ENCODE measurements around the gene CD40. TPM values are rescaled to one million over a fixed set of nuclear protein-coding genes. Genes with fewer than 3 reads are reported as not detected.

Gene CD40
- total RNA-seq, 2 donors from 2014 or later: 2.5 to 6.0 TPM

DNA sequence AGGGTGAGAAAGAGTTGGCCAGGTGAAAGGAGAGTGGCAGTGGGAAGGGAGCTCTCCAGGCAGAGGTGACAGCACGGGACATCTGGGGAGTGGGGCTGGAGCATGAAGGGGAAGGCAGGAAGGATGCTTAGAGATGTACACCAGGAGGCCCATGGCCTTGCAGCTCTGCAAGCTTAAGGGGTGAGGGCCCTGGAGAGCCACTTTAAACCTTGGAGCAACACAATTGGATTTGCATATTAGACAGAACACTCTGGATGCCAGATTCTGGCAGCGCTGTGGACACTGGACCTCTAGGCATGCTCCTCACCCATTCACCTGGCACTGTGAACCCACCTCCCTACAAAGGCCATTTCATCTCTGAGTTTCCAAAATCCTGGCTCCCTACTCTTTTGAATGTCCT lies 3.7 kb upstream of the CD40 start:
- ATAC-seq: no peak
- DNase-seq: no peak
- intact Hi-C loops (cut with DNase I, micrococcal nuclease): no loop called here

- intact Hi-C loops (cut with DNase I, micrococcal nuclease): no loop called here
- peak; percentile 37 for ATAC-seq
- peak in 1 of 2 donors; percentile 44 for DNase-seq
Measured at GRCh38 chr20:46118481-46119020, 437 bp downstream of the CD40 start.

DNA sequence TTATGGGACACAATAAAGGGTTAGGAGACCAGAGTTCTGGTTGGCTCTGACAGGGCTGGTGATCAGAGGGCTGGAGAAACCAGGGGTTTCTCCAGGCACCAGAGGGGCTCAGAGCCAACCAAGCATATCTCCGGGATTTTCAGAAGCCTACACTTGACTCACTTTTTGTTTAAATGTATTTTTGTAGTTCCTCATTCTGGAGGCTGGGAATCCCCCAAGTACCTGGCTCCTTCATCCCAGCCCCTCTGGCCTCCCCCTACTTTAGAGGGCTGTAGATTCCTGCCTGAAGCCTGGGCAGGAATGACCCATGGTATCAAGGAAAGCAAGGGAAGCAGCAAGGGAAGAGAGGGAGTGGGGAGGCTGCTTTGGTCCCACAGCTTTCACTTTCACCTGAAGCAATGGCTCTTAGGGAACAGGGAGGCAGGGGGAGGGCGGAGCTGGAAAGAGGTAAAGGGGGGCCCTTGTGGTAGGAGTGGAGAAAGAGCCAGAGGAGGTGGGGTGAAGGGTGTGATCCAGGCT lies 973 bp downstream of the CD40 start:
- ATAC-seq (no peak), DNase-seq (no peak)
- intact Hi-C loops (cut with DNase I, micrococcal nuclease): no loop called here

DNA sequence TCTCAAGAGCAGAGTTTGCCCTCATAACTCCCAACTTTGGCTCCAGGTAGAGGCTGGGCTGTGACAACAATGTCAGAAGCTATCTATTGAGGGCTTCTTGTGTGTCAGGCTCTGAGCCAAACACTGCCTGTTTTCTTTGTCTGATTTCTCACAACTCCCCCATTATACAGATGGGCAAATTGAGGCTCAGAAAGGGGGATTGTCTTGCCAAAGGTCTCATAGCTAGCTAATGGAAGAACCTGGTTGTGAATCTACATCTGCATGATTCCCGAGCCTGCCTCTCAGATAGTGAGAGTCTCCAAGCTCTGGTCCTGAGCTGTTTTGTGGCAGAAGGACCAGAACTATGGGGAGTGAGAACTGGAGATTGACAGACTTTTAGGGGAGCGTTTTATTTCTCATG lies 1.4 kb downstream of the CD40 start:
- intact Hi-C loops (cut with DNase I, micrococcal nuclease): no loop called here
- DNase-seq (no peak), ATAC-seq (no peak)

DNA sequence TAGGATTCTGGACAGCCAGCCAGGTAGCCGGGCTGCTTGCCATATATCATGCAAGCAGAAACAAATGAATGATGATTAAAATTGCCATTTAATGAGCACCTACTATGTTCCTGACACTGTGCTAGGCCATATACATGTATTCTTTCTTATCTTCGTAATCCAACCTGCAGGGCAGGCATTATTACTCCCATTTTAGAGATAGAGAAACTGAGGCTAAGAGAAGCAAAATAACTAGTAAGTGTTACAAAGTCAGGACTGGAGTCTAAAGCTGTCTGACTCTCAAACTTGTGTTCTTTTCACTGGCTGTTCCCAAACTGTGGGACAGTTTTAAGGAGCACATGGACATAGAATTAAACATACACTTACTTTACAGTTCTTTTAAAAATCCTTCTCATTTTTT lies 2.0 kb downstream of the CD40 start:
- no peak for ATAC-seq
- no peak for DNase-seq
- intact Hi-C loops (cut with DNase I, micrococcal nuclease): no loop called here

DNA sequence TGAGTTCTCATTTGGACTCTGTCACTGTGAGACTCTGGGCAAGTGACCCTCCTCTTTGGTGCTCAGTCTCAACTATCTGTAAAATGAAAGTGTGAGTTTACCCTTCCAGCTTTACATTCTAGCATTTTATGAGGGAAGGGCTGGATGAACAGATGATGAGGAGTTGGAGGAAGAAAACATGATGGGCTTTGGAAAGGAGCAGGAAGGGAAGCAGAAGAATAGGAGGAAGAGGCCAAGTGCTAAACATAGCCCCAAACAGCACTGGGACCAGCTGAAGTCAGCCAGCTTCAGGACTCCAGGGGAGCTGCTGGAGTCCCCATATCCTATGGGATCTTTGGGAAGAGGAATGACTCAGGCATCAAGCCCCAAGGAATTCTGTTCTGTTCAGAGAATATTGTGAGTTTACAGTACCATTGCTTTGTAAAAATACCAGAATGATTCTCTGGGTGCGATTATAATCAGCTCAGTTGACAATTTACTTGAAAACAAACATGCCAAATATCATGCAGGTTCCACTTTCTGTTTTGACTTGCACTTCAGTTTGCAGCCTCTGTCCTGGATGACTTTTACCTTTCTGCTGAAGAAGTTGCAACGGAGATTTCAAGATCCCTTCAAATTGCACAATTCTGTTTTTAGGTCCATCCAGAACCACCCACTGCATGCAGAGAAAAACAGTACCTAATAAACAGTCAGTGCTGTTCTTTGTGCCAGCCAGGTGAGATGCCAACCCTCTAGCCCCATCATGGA lies 3.2 kb downstream of the CD40 start:
- intact Hi-C loops (cut with DNase I, micrococcal nuclease): no loop called here
- DNase-seq (no peak), ATAC-seq (no peak)

DNA sequence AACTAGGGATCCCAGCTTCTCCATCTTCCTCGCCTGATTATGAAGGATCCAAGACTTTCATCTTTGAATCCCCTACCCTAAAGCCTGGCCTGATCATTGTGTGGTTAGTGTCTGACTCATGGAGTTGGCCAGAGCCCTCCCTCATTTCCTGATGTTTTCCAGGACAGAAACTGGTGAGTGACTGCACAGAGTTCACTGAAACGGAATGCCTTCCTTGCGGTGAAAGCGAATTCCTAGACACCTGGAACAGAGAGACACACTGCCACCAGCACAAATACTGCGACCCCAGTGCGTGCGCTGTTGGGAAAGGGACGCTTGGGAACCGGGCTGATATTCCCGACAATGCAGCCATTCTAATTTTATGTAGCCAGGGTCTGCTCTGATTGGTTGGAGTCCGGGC lies 4.0 kb downstream of the CD40 start:
- no peak for DNase-seq
- intact Hi-C loops (cut with DNase I, micrococcal nuclease): no loop called here
- ATAC-seq: no peak

GRCh38 chr20:46122516-46123481 lies 4.7 kb downstream of the CD40 start:
- intact Hi-C loops (cut with DNase I, micrococcal nuclease): no loop called here
- DNase-seq (no peak), ATAC-seq (no peak)

DNA sequence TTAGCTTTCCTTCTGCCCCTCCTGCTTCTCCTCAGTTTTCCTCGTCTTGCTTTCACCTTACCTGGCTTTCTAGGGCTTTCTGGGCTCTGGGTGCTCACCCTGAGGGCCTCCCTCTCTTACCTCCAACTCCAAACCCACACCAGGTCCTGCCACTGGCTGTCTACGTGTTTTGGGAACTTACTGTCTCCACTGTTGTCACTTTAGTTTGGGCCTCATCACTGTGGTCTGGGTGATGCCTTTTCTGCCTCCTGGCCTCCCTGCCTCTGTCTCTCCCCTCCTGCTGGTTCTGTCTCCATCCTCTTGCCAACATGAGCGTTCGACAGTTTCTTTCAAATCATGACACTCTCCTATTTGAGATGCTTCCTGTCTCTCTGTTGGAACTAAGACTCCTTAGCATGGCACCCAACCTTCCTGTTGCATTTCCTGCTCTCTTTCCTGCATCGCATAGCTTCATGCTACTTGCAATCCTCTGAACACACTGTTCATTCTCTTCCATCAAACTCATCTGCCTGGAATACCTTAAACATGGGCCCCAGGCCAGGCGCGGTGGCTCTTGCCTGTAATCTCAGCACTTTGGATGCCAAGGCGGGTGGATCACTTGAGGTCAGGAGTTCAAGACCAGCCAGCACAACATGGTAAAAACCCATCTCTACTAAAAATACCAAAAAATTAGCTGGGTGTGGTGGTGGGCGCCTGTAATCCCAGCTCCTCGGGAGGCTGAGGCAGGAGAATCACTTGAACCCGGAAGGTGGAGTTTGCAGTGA lies 5.5 kb downstream of the CD40 start:
- intact Hi-C loops (cut with DNase I, micrococcal nuclease): no loop called here
- DNase-seq (no peak), ATAC-seq (no peak)

- intact Hi-C loops (cut with DNase I, micrococcal nuclease): no loop called here
- no peak for ATAC-seq
- no peak for DNase-seq
Measured at GRCh38 chr20:46126440-46127056, 8.4 kb downstream of the CD40 start.

DNA sequence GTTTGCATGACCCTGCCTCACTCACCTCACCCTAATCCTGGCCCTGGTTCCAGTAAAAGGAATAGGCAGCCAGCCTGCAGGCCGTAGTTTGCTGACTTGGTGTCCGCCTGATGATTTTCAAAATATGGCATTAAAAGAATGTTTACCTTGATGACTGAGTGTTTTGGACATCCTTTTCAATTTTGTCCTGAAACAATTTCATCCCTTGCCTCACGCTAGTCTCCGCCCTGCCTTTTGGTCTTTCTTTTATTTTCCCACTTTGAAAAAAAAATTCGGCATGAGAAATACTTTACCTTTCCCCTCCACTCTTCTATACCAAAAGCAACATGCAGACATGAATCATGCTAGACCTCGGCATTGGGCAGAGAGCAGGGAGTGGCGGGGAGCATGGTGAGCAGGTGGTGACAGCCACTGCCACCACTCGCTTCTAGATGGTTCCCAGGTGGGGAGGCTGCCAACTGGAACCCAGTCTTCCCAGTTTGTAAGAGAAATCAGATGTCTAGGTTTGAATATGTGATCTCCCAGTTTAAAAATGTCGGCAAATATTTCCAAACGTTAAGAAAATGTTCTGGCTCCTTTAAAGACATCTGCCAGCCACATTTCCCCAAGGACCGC lies 9.4 kb downstream of the CD40 start:
- ATAC-seq (no peak), DNase-seq (no peak)
- intact Hi-C loops (cut with DNase I, micrococcal nuclease): no loop called here

DNA sequence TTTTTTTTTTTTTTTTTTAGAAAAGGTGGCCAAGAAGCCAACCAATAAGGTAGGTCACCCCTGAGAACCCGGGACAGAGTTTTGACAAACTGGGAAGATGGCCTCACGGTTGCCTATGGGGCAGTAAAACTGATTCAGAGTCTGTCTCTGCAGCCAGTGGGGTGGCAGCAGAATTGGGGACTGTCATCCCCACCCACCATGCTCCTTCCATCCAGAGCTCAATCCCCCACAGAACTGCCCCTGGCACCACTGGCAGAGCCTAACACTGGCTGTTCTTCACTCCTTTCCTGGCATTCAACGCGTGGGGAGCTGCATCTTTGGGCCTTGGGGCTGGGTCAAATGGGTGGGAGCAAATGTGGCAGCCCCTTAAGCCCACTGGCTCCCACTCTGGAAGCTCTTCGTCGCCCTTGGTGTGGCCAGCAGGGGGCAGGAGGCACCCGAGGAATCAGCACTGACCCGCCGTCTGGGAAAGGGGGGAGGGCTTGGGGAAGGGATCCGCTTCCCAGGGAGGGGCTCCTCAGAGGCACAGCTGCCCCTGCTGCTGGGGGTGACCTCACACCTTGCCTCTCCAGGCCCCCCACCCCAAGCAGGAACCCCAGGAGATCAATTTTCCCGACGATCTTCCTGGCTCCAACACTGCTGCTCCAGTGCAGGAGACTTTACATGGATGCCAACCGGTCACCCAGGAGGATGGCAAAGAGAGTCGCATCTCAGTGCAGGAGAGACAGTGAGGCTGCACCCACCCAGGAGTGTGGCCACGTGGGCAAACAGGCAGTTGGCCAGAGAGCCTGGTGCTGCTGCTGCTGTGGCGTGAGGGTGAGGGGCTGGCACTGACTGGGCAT lies 10.4 kb downstream of the CD40 start:
- ATAC-seq (no peak), DNase-seq (peak in 1 of 2 donors; percentile 18)
- intact Hi-C loops (cut with DNase I, micrococcal nuclease): no loop called here

GRCh38 chr20:46129955-46130481 lies 11.9 kb downstream of the CD40 start:
- no peak for ATAC-seq
- intact Hi-C loops (cut with DNase I, micrococcal nuclease): no loop called here
- no peak for DNase-seq

DNA sequence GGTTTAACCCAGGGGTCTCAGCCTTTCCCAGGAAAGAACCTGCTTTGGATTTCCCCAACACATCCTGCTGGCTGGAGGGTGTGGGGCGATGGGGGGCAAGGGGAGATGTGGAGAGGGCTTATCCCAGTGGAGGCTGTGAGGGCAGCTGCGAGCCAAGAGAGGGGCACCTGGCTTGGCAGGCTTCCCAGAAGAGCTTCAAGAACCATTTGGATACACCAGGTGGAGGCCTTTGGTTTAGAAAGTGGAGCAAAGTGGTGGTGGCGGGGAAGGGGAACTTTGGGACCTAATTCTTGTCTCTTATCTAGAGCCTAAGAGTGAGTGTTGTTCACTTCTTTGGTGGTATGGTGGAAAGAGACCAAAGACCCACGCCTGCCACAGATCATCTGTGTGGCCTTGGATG lies 12.4 kb downstream of the CD40 start:
- intact Hi-C loops (cut with DNase I, micrococcal nuclease): no loop called here
- ATAC-seq (no peak), DNase-seq (no peak)

DNA sequence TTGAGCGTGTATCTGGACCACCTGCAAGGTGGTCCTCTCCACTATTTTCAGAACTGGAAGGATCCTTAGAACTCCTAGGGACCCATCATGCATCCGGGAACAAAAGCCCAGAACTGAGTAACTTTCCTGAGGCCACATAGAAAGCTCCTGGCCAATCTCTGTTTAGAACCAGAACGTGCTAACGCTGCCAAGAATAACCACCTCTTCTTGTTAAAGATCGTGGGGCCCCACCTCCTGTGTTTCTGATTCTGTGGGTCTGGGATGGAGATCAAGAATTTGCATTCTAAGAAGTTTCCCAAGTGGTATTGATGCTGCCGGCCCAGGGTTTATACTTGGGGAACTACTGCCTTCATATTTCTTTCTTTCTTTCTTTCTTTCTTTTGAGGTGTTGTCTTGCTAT lies 13.3 kb downstream of the CD40 start:
- no peak for DNase-seq
- intact Hi-C loops (cut with DNase I, micrococcal nuclease): no loop called here
- no peak for ATAC-seq

DNA sequence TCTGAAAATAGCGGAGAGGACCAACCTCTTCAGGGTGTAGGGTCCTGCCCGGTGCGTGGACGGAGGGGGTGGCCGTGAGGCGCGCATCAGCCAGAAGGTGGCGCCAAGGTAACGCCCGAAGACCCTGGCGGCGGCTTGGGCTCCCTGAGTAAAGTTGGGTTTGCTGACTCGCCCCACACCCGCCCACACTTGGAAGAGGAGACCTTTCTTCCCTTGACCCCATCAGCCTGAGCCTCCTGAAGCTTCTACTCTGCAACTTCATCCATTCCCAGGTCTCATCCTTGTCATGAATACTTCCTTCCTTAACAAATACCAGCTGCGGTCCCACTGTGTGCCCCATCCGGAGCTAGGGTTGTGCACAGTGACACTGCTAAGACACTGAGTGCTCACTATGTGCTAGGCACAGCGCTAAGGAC lies 14.6 kb downstream of the CD40 start:
- intact Hi-C loops (cut with DNase I, micrococcal nuclease): no loop called here

More for the DNA sequence above, 14.6 kb downstream of the CD40 start:
- DNase-seq: peak; percentile 32 to 74
- ATAC-seq: peak; percentile 83

Measured in left colon (tissue), 2 donors.